ENCODE measurements around the gene MLLT1. TPM values are rescaled to one million over a fixed set of nuclear protein-coding genes. Genes with fewer than 3 reads are reported as not detected.

The MLLT1 gene
- total RNA-seq, 4 donors from 2014 or later, result 13.9 to 37.7 (median 24.4) TPM

GRCh38 chr19:6230991-6231448 lies 48.8 kb downstream of the MLLT1 start:
- no peak for ATAC-seq
- H3K27me3 ChIP-seq, result no peaks in the 10 kb centered on the region
- H3K9me3 ChIP-seq, result no peaks in the 10 kb centered on the region
- H3K36me3 ChIP-seq, result peaks cover 0 to 22% of the 10 kb centered on the region in 2 donors
- no peak overlapping the region for H3K4me3 ChIP-seq
- no peak for TF ChIP-seq POLR2A (IDR thresholded peaks at IDR 0.05)
- TF ChIP-seq, protein P1, sequence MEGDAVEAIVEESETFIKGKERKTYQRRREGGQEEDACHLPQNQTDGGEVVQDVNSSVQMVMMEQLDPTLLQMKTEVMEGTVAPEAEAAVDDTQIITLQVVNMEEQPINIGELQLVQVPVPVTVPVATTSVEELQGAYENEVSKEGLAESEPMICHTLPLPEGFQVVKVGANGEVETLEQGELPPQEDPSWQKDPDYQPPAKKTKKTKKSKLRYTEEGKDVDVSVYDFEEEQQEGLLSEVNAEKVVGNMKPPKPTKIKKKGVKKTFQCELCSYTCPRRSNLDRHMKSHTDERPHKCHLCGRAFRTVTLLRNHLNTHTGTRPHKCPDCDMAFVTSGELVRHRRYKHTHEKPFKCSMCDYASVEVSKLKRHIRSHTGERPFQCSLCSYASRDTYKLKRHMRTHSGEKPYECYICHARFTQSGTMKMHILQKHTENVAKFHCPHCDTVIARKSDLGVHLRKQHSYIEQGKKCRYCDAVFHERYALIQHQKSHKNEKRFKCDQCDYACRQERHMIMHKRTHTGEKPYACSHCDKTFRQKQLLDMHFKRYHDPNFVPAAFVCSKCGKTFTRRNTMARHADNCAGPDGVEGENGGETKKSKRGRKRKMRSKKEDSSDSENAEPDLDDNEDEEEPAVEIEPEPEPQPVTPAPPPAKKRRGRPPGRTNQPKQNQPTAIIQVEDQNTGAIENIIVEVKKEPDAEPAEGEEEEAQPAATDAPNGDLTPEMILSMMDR (IDR thresholded peaks at IDR 0.05 in 4 of 5, conservative IDR thresholded peaks at IDR 0.05 in 1 of 5), result no peak
- intact Hi-C loops (cut with DNase I; ENCODE audit: low total_unique reads) (no loop called here), in situ Hi-C loops (cut with MboI; ENCODE audit: low sequenced_read_pairs in 4 of 4) (no loop called here)
- DNase-seq, result no peak
- H3K27ac ChIP-seq, result no peak overlapping the region
- peaks cover 34 to 36% of the 10 kb centered on the region in 2 donors for H3K4me1 ChIP-seq

DNA sequence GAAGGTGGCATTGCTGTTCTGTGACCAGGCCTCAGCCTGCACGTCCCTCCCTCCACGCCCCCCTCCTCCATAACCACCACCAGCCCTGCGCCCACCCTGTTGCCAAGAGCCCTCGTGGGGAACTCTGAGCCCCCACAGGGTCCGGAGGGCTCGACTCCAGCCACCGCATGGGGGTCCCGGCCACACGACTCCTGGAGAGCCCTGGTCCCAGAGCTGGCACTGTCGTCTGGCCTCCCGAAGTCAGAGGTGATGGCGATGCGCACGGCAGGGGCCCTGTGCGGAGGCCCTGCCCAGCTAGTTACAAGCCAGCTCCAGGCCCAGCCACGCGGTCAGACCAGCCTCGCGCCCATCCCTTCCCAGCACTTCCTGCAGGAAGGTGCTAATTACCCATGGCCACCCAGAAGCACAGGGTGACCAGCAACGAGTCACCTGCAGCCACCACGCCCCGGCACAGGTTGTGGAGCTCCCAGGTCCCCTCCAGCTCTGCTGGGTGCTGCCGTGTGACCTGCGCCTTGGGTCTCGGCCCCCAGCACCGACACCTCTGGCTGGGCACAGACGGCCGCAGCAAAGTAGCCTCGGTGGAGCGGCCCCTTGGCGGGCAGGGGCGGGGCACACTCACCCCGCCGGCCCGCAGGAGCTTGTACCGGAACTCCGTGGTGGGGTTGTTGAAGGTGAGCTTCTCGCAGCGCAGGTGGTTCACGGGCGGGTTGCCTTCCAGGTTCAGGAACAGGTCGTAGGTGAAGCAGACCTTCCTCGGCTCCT lies 49.6 kb downstream of the MLLT1 start:
- Histone ChIP-seq H3K36me3 (peaks cover 0 to 27% of the 10 kb centered on the region in 2 donors), H3K9me3 (no peaks in the 10 kb centered on the region), H3K4me3 (no peak overlapping the region), H3K4me1 (peaks cover 30 to 31% of the 10 kb centered on the region in 2 donors), H3K27ac (no peak overlapping the region), H3K27me3 (no peaks in the 10 kb centered on the region)
- in situ Hi-C loops (cut with MboI; ENCODE audit: low sequenced_read_pairs in 4 of 4), result loop anchor here in 1 of 4 donors (10.0 kb wide), 1 partner anchor 45 kb away; the partner anchor contains the start of gene MLLT1
- no peak for DNase-seq
- intact Hi-C loops (cut with DNase I; ENCODE audit: low total_unique reads), result loop anchor here (10.0 kb wide), 1 partner anchor 175 kb away; no protein-coding TSS in a partner anchor
- TF ChIP-seq POLR2A (IDR thresholded peaks at IDR 0.05), result no peak
- TF ChIP-seq, protein P1 (IDR thresholded peaks at IDR 0.05 in 4 of 5, conservative IDR thresholded peaks at IDR 0.05 in 1 of 5), result no peak
- no peak for ATAC-seq

GRCh38 chr19:6229216-6229913 lies 50.4 kb downstream of the MLLT1 start:
- Histone ChIP-seq H3K4me3 (no peak overlapping the region), H3K27me3 (no peaks in the 10 kb centered on the region), H3K27ac (no peak overlapping the region), H3K9me3 (no peaks in the 10 kb centered on the region), H3K4me1 (peaks cover 25 to 27% of the 10 kb centered on the region in 2 donors), H3K36me3 (peaks cover 0 to 30% of the 10 kb centered on the region in 2 donors)
- DNase-seq (no peak), ATAC-seq (no peak)
- TF ChIP-seq, protein P1 (IDR thresholded peaks at IDR 0.05 in 4 of 5, conservative IDR thresholded peaks at IDR 0.05 in 1 of 5), result no peak
- no peak for TF ChIP-seq POLR2A (IDR thresholded peaks at IDR 0.05)
- in situ Hi-C loops (cut with MboI; ENCODE audit: low sequenced_read_pairs in 4 of 4) (loop anchor here in 1 of 4 donors (10.0 kb wide), 1 partner anchor 45 kb away; the partner anchor contains the start of gene MLLT1), intact Hi-C loops (cut with DNase I; ENCODE audit: low total_unique reads) (loop anchor here (10.0 kb wide), 1 partner anchor 175 kb away; no protein-coding TSS in a partner anchor)

DNA sequence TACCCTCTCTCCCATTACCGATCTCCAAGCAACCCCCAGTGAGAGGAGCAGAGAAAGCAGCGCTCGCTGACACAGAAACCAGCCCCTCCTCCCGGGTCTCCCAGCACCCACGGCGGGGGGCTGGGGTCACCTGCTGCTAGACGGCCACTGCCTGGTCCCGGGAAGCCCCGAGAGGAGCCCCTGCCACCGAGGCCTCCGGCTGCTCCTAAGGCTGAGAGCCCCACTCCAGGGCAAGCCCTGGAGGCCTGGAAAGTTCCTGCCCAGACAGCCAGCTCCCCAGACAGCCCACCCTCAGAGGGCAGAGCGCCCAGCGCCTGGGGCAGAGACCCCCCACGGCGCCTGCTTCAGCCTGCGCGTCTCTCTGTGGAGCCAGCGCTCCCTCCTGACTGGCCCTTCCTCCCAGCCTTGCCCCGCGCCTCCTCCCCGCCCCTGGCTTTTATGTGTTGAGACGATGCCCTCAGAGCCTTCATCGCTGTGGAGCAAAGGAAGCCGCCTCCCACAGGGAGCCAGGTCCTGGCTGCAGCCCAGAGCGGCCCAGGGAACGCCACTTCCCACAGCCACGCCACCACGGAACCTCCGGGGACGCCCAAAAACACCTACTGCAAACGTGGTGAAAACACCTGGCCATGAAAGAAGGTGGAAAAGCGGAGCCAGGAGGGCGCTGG lies 51.1 kb downstream of the MLLT1 start:
- Histone ChIP-seq H3K36me3 (peaks cover 0 to 30% of the 10 kb centered on the region in 2 donors), H3K27ac (no peak overlapping the region), H3K27me3 (no peaks in the 10 kb centered on the region), H3K4me1 (peaks cover 25 to 27% of the 10 kb centered on the region in 2 donors), H3K4me3 (no peak overlapping the region), H3K9me3 (no peaks in the 10 kb centered on the region)
- in situ Hi-C loops (cut with MboI; ENCODE audit: low sequenced_read_pairs in 4 of 4), result loop anchor here in 1 of 4 donors (10.0 kb wide), 1 partner anchor 46 kb away; the partner anchor contains the start of gene MLLT1
- TF ChIP-seq, protein P1 (IDR thresholded peaks at IDR 0.05 in 4 of 5, conservative IDR thresholded peaks at IDR 0.05 in 1 of 5), result no peak
- no peak for TF ChIP-seq POLR2A (IDR thresholded peaks at IDR 0.05)
- no peak for DNase-seq
- intact Hi-C loops (cut with DNase I; ENCODE audit: low total_unique reads), result loop anchor here (10.0 kb wide), 1 partner anchor 174 kb away; no protein-coding TSS in a partner anchor
- ATAC-seq, result no peak

Data from gastrocnemius medialis (tissue), 4 donors.